GM12878 (cell line): ENCODE data around the gene C16orf95. TPM values are rescaled to one million over a fixed set of nuclear protein-coding genes. Genes with fewer than 3 reads are reported as not detected.

ENCODE experiments used
- ATAC-seq: fragments of 200-7000 bp; cut with Tn5 transposase; 3 replicates; pipeline ENCODE4 v1.9.1; 2020; ENCODE audit warnings: mild to moderate bottlenecking, moderate library complexity
- BruUV-seq: library from RNA; stranded (reverse); fragments of 400-500 nt; replicated peaks from 2 replicates; lab custom pipeline; 2021; lab: Mats Ljungman, UMichigan
- CTCF ChIA-PET: fragments of 300-600 bp; sonication (Branson Sonifier 250); formaldehyde crosslinking; extraction: SDS; loops from one replicate; lab custom pipeline; 2021; ENCODE audit warnings: inconsistent platforms; lab: Yijun Ruan, JAX
- POLR2A ChIA-PET: fragments of 350-600 bp; formaldehyde crosslinking; extraction: SDS; loops from one replicate; lab custom pipeline; 2021; ENCODE audit warnings: inconsistent platforms; lab: Charles Lee
- RAD21 ChIA-PET: fragments of 300-600 bp; sonication (Branson Sonifier 250); formaldehyde crosslinking; loops from one replicate; lab custom pipeline; 2023; ENCODE audit warnings: antibody characterized with exemption; ENCODE audit not compliant: unreplicated experiment; lab: Charles Lee
- SMC1A ChIA-PET: fragments of 300-600 bp; sonication (Branson Sonifier 250); formaldehyde crosslinking; loops from one replicate; lab custom pipeline; 2023; ENCODE audit not compliant: unreplicated experiment, uncharacterized antibody; lab: Charles Lee
- DNase-seq: peaks from one replicate; pipeline ENCODE4 v3.0.0-alpha.2; 2011; ENCODE audit warnings: low read depth, low spot score
- FAIRE-seq: peaks from 3 replicates; lab custom pipeline; 2011; peaks lifted over from hg19 to GRCh38; lab: Jason Lieb, UNC
- H2AFZ ChIP-seq: 2 replicates; pipeline ENCODE4 v1.6.0; 2011; ENCODE audit warnings: low read depth, low read length, control low read depth; ENCODE audit not compliant: control insufficient read depth
- H3K27ac ChIP-seq: 2 replicates; pipeline ENCODE4 v1.5.1; 2011; ENCODE audit warnings: control low read depth; ENCODE audit not compliant: control insufficient read depth, insufficient read depth
- H3K27me3 ChIP-seq, 2 experiments: replicated peaks in 1 of 2; 2 replicates each; pipeline versions ENCODE4 v1.6.0 to v1.6.1; 2011; ENCODE audit warnings: low read length in 1 of 2; ENCODE audit not compliant: control insufficient read depth in 2 of 2, insufficient read depth in 2 of 2
- H3K36me3 ChIP-seq, 2 experiments: 2 replicates each; pipeline ENCODE4 v1.5.1; 2011; ENCODE audit warnings: low read length in 1 of 2; ENCODE audit not compliant: control insufficient read depth in 2 of 2, insufficient read depth in 2 of 2
- H3K4me1 ChIP-seq: 2 replicates; pipeline ENCODE4 v1.6.1; 2011; ENCODE audit warnings: mild to moderate bottlenecking, low read length, moderate library complexity, mixed read lengths; ENCODE audit not compliant: control insufficient read depth, insufficient read depth
- H3K4me2 ChIP-seq: 2 replicates; pipeline ENCODE4 v1.6.0; 2011; ENCODE audit warnings: control low read depth; ENCODE audit not compliant: control insufficient read depth, insufficient read depth
- H3K4me3 ChIP-seq: fragments of 200-600 bp; sonication (generic); 2 replicates; pipeline ENCODE4 v1.5.1; 2016
- H3K79me2 ChIP-seq: 2 replicates; pipeline ENCODE4 v1.6.0; 2011; ENCODE audit warnings: low read length; ENCODE audit not compliant: control insufficient read depth, insufficient read depth
- H3K9ac ChIP-seq: 2 replicates; pipeline ENCODE4 v1.8.0; 2011; ENCODE audit warnings: low read length, control low read depth, mixed read lengths; ENCODE audit not compliant: control insufficient read depth, insufficient read depth
- H3K9me3 ChIP-seq: replicated peaks from 3 replicates; pipeline ENCODE4 v1.5.1; 2011; ENCODE audit warnings: mild to moderate bottlenecking, low read length; ENCODE audit not compliant: control insufficient read depth, insufficient read depth
- H4K20me1 ChIP-seq: 2 replicates; pipeline ENCODE4 v1.6.0; 2011; ENCODE audit not compliant: control insufficient read depth, insufficient read depth
- HDAC6 ChIP-seq: fragments of 200-600 bp; sonication (generic); IDR thresholded peaks from one replicate; pipeline ENCODE4 v1.8.0; 2017; ENCODE audit warnings: antibody characterized with exemption; ENCODE audit not compliant: unreplicated experiment
- SRF ChIP-seq, 2 experiments: IDR thresholded peaks; 2 replicates each; pipeline ENCODE4 v1.6.1; 2011; ENCODE audit warnings: low read depth in 2 of 2, low read length in 2 of 2, mild to moderate bottlenecking in 1 of 2, moderate library complexity in 1 of 2
- WRNIP1 ChIP-seq: IDR thresholded peaks from 2 replicates; pipeline ENCODE4 v1.6.1; 2011; ENCODE audit warnings: low read depth, low read length, improper control_type of control experiment, borderline replicate concordance
- WGBS: methylation state at CpG from one replicate; pipeline ENCODE4 v1.1.6; 2016; ENCODE audit warnings: low lambda C conversion rate; ENCODE audit not compliant: insufficient replicate concordance, insufficient coverage; ENCODE audit errors: missing lambda C conversion rate; 5-methylcytosine and 5-hydroxymethylcytosine counted together
- in situ Hi-C: fragments of 300-500 bp; cut with MboI; formaldehyde crosslinking; loops from 9 replicates; pipeline ENCODE4 v1.14.3; 2018; ENCODE audit warnings: mixed read lengths
- intact Hi-C: fragments of 100-400 bp; cut with micrococcal nuclease; formaldehyde crosslinking; loops from one replicate; pipeline ENCODE4 v1.14.2; 2022; ENCODE audit not compliant: unreplicated experiment
- polyA plus RNA-seq, 11 experiments: library from polyadenylated mRNA; depleted of rRNA in 4 of 11; unstranded in 6 of 11; stranded (reverse) in 5 of 11; fragments of >200 nt; fragmentation: Nextera tagmentation in 4 of 11; fragmentation: Illumina TruSeq in 1 of 11; extraction: Ambion mirVana in 4 of 11; extraction: Trizol in 1 of 11; gene quantifications; 1 replicate in 1 of 11; 2 replicates in 10 of 11; pipeline versions ENCODE4 v1.2.1 to v1.2.3, GENCODE V29; 2011 to 2016; ENCODE audit warnings: inconsistent platforms in 2 of 11, missing spikeins in 2 of 11, low read depth in 1 of 11
- total RNA-seq, 4 experiments: library from RNA; depleted of rRNA in 3 of 4; stranded (reverse); fragments of >200 nt in 3 of 4; fragmentation: Illumina TruSeq in 1 of 4; extraction: Trizol in 1 of 4; gene quantifications; 2 replicates each; pipeline versions ENCODE4 v1.2.1 to v1.2.3, GENCODE V29; 2013 to 2021
- TF ChIP-seq, protein P1 (sequence below): fragments of 450-650 bp; formaldehyde crosslinking; IDR thresholded peaks from 2 replicates; pipeline ENCODE4 v1.4.0; 2022; ENCODE audit warnings: mild to moderate bottlenecking, moderate library complexity

Gene C16orf95
- total and polyA plus RNA-seq, 10 of the 15 experiments (the other 5 are each of a cell fraction or from before 2014, with no cell fraction given): 0.90 to 22.7 (median 6.0) TPM

DNA sequence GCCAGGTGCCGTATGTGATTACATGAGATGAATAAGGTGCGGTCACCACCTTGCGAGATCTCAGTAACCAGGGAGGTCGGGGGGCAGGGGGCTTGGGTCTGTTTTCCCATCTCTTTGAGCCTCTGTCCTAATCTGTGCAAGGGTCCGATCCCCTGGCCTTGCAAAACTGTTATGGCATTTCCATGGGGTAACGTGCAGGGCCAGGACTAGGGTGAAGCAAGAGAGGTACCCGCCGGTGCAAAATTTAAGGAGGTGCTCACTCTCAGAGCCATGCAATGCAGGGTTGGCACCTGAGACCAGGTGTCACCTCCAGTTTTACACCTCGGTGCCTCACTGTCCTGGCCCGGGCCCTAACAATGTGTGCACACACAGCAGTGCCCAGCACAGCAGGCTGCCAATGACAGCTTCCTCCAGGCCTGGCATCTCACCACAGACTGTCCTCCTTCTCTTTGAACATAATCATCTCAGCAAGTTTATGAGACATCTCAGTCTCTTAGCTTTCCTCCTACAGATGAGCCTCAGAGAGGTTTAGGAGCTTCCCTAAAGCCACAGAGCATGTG, 43.6 kb downstream of the C16orf95 start:
- Histone ChIP-seq H3K4me1 (no peaks in the 10 kb centered on the region), H3K9me3 (no peaks in the 10 kb centered on the region), H3K4me3 (no peak overlapping the region), H3K27me3 (no peaks in the 10 kb centered on the region), H2AFZ (no peak overlapping the region), H3K36me3 (no peaks in the 10 kb centered on the region), H3K27ac (no peak overlapping the region), H4K20me1 (no peaks in the 10 kb centered on the region), H3K79me2 (no peaks in the 10 kb centered on the region), H3K9ac (no peak overlapping the region), H3K4me2 (no peak overlapping the region)
- ChIA-PET POLR2A (no interaction called here), SMC1A (no interaction called here), RAD21 (no interaction called here), CTCF (no interaction called here)
- BruUV-seq: no TSS peak
- intact Hi-C loops (loop anchor here (10.0 kb wide), 1 partner anchor 209 kb away; no protein-coding TSS in a partner anchor), in situ Hi-C loops (no loop called here)
- no peak for TF ChIP-seq SRF (IDR thresholded peaks at IDR 0.05; ENCODE audit: low read depth in 2 of 2, low read length in 2 of 2)
- no peak for TF ChIP-seq WRNIP1
- no peak for TF ChIP-seq HDAC6
- TF ChIP-seq, protein P1, sequence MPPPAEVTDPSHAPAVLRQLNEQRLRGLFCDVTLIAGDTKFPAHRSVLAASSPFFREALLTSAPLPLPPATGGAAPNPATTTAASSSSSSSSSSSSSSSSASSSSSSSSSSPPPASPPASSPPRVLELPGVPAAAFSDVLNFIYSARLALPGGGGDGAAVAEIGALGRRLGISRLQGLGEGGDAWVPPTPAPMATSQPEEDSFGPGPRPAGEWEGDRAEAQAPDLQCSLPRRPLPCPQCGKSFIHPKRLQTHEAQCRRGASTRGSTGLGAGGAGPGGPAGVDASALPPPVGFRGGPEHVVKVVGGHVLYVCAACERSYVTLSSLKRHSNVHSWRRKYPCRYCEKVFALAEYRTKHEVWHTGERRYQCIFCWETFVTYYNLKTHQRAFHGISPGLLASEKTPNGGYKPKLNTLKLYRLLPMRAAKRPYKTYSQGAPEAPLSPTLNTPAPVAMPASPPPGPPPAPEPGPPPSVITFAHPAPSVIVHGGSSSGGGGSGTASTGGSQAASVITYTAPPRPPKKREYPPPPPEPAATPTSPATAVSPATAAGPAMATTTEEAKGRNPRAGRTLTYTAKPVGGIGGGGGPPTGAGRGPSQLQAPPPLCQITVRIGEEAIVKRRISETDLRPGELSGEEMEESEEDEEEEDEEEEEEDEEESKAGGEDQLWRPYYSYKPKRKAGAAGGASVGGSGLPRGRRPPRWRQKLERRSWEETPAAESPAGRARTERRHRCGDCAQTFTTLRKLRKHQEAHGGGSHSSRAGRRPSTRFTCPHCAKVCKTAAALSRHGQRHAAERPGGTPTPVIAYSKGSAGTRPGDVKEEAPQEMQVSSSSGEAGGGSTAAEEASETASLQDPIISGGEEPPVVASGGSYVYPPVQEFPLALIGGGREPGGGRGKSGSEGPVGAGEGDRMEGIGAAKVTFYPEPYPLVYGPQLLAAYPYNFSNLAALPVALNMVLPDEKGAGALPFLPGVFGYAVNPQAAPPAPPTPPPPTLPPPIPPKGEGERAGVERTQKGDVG (CRISPR knock-in tag): no peak
- WGBS: 59% methylated on average over 10 of the region's 10 CpGs
- FAIRE-seq: no peak
- no peak for DNase-seq
- no peak for ATAC-seq
